Spinal cord (tissue), 10 donors: ENCODE data around the gene MCTP2. TPM values are rescaled to one million over a fixed set of nuclear protein-coding genes. Genes with fewer than 3 reads are reported as not detected.

Experiments
- DNase-seq, 6 donors: peaks; one replicate each; pipeline versions ENCODE4 v3.0.0 to v3.0.0-alpha.2; 2013 to 2015; ENCODE audit warnings: low spot score in 6 of 6, low read depth in 4 of 6
- H3K27ac ChIP-seq: one replicate; pipeline ENCODE4 v1.5.1; 2013; ENCODE audit warnings: low read depth, low read length, control low read depth
- H3K27me3 ChIP-seq: one replicate; pipeline ENCODE4 v1.6.1; 2013; ENCODE audit warnings: low read length; ENCODE audit not compliant: control insufficient read depth, insufficient read depth
- H3K36me3 ChIP-seq: one replicate; pipeline ENCODE4 v1.6.1; 2013; ENCODE audit warnings: low read length; ENCODE audit not compliant: control insufficient read depth, insufficient read depth
- H3K4me1 ChIP-seq: one replicate; pipeline ENCODE4 v1.6.1; 2013; ENCODE audit warnings: low read length; ENCODE audit not compliant: control insufficient read depth, insufficient read depth
- H3K4me3 ChIP-seq: one replicate; pipeline ENCODE4 v1.5.1; 2013; ENCODE audit warnings: low read depth, low read length, control low read depth
- H3K9me3 ChIP-seq: one replicate; pipeline ENCODE4 v1.6.1; 2013; ENCODE audit warnings: low read length; ENCODE audit not compliant: control insufficient read depth, insufficient read depth
- WGBS: methylation state at CpG from one replicate; pipeline ENCODE4 v1.1.5; 2013; ENCODE audit warnings: missing lambda C conversion rate; ENCODE audit not compliant: insufficient coverage; 5-methylcytosine and 5-hydroxymethylcytosine counted together
- polyA plus RNA-seq, 2 donors: library from polyadenylated mRNA; unstranded; fragments of 120-200 nt; gene quantifications; one replicate each; pipeline ENCODE4 v1.2.1, GENCODE V29; 2013; ENCODE audit not compliant: insufficient read length in 2 of 2
- total RNA-seq, 2 donors: library from RNA; depleted of rRNA in 1 of 2; stranded (reverse); fragments of 120-200 nt in 1 of 2; fragments of >200 nt in 1 of 2; gene quantifications; one replicate each; pipeline versions ENCODE4 v1.2.3 to v1.2.4, GENCODE V29; 2013 to 2014
- donor health status: healthy.

The MCTP2 gene
- total and polyA plus RNA-seq, 4 donors: 0.76 to 12.4 (median 4.1) TPM

- Histone ChIP-seq H3K9me3 (no peaks in the 10 kb centered on the region), H3K27me3 (no peaks in the 10 kb centered on the region), H3K4me1 (no peaks in the 10 kb centered on the region), H3K4me3 (no peak overlapping the region), H3K27ac (no peak overlapping the region), H3K36me3 (no peaks in the 10 kb centered on the region)
- no CpG with 5 or more reads among the region's 1 CpG for WGBS
- no peak for DNase-seq
Measured at GRCh38 chr15:94290730-94291129, 59.4 kb downstream of the MCTP2 start.

- WGBS: 81% methylated on average over 6 of the region's 13 CpGs
Measured at GRCh38 chr15:94293411-94294402, 62.3 kb downstream of the MCTP2 start.

GRCh38 chr15:94294556-94294955 lies 63.2 kb downstream of the MCTP2 start:
- Histone ChIP-seq H3K4me1 (no peaks in the 10 kb centered on the region), H3K27ac (no peak overlapping the region), H3K36me3 (no peaks in the 10 kb centered on the region), H3K4me3 (no peak overlapping the region), H3K27me3 (no peaks in the 10 kb centered on the region), H3K9me3 (no peaks in the 10 kb centered on the region)
- no peak for DNase-seq
- WGBS: no CpG with 5 or more reads among the region's 1 CpG

More at GRCh38 chr15:94293411-94294402, 62.3 kb downstream of the MCTP2 start:
- Histone ChIP-seq H3K27ac (no peak overlapping the region), H3K4me1 (no peaks in the 10 kb centered on the region), H3K27me3 (no peaks in the 10 kb centered on the region), H3K4me3 (no peak overlapping the region), H3K36me3 (no peaks in the 10 kb centered on the region), H3K9me3 (no peaks in the 10 kb centered on the region)
- DNase-seq: no peak

GRCh38 chr15:94295275-94295674 lies 63.9 kb downstream of the MCTP2 start:
- no peak for DNase-seq
- 100% methylated on average over 3 of the region's 4 CpGs for WGBS
- no peak overlapping the region for H3K4me3 ChIP-seq

GRCh38 chr15:94296717-94297116 lies 65.4 kb downstream of the MCTP2 start:
- no peak for DNase-seq
- no peaks in the 10 kb centered on the region for H3K4me1 ChIP-seq
- no peak overlapping the region for H3K4me3 ChIP-seq
- H3K36me3 ChIP-seq: no peaks in the 10 kb centered on the region
- no peak overlapping the region for H3K27ac ChIP-seq
- H3K9me3 ChIP-seq: no peaks in the 10 kb centered on the region
- WGBS: 100% methylated on average over 1 of the region's 1 CpG
- H3K27me3 ChIP-seq: no peaks in the 10 kb centered on the region

More at GRCh38 chr15:94295275-94295674, 63.9 kb downstream of the MCTP2 start:
- Histone ChIP-seq H3K9me3 (no peaks in the 10 kb centered on the region), H3K4me1 (no peaks in the 10 kb centered on the region), H3K27ac (no peak overlapping the region), H3K27me3 (no peaks in the 10 kb centered on the region), H3K36me3 (no peaks in the 10 kb centered on the region)

- Histone ChIP-seq H3K27ac (no peak overlapping the region), H3K9me3 (no peaks in the 10 kb centered on the region), H3K27me3 (no peaks in the 10 kb centered on the region), H3K36me3 (no peaks in the 10 kb centered on the region), H3K4me3 (no peak overlapping the region), H3K4me1 (no peaks in the 10 kb centered on the region)
- no peak for DNase-seq
- WGBS: 83% methylated on average over 1 of the region's 6 CpGs
Measured at GRCh38 chr15:94297558-94297957, 66.2 kb downstream of the MCTP2 start.

GRCh38 chr15:94298364-94298763 lies 67.0 kb downstream of the MCTP2 start:
- WGBS: 95% methylated on average over 6 of the region's 9 CpGs
- Histone ChIP-seq H3K27me3 (no peaks in the 10 kb centered on the region), H3K27ac (no peak overlapping the region), H3K9me3 (no peaks in the 10 kb centered on the region), H3K4me1 (no peaks in the 10 kb centered on the region), H3K4me3 (no peak overlapping the region), H3K36me3 (no peaks in the 10 kb centered on the region)
- DNase-seq: no peak

- DNase-seq: no peak
- Histone ChIP-seq H3K4me1 (no peaks in the 10 kb centered on the region), H3K4me3 (no peak overlapping the region), H3K27me3 (no peaks in the 10 kb centered on the region), H3K36me3 (no peaks in the 10 kb centered on the region), H3K9me3 (no peaks in the 10 kb centered on the region), H3K27ac (no peak overlapping the region)
Measured at GRCh38 chr15:94300612-94301011, 69.3 kb downstream of the MCTP2 start.

GRCh38 chr15:94305133-94305532 lies 73.8 kb downstream of the MCTP2 start:
- H3K9me3 ChIP-seq: peaks cover 2% of the 10 kb centered on the region
- no peak overlapping the region for H3K27ac ChIP-seq
- WGBS: no CpG with 5 or more reads among the region's 4 CpGs

More at GRCh38 chr15:94305133-94305532, 73.8 kb downstream of the MCTP2 start:
- Histone ChIP-seq H3K27me3 (no peaks in the 10 kb centered on the region), H3K4me1 (no peaks in the 10 kb centered on the region), H3K4me3 (no peak overlapping the region), H3K36me3 (no peaks in the 10 kb centered on the region)
- no peak for DNase-seq
